AG04449 (cell line): ENCODE measurements around the gene KRT77.

Experiments used
- CTCF ChIA-PET: fragments of 350-600 bp; formaldehyde crosslinking; extraction: SDS; loops from one replicate; lab custom pipeline; 2021; ENCODE audit warnings: antibody characterized with exemption; lab: Yijun Ruan, JAX
- POLR2A ChIA-PET: fragments of 400-600, 350-600 bp; formaldehyde crosslinking; extraction: SDS; loops from one replicate; lab custom pipeline; 2020; ENCODE audit warnings: antibody characterized with exemption, inconsistent platforms; lab: Yijun Ruan, JAX
- DNase-seq: peaks from one replicate; pipeline ENCODE4 v3.0.0-alpha.2; 2010; ENCODE audit warnings: low read depth, low spot score
- H3K4me3 ChIP-seq: 2 replicates; pipeline ENCODE4 v1.5.1; 2011; ENCODE audit warnings: low read depth, mild to moderate bottlenecking, control low read depth, low read length
- TF ChIP-seq, protein P1 (sequence below): IDR thresholded peaks from one replicate; pipeline ENCODE4 v1.5.1; 2011; ENCODE audit warnings: mild to moderate bottlenecking, moderate library complexity, low read length, control low read depth, inconsistent platforms; ENCODE audit not compliant: insufficient read depth; ENCODE audit errors: missing control alignments

Gene KRT77

DNA sequence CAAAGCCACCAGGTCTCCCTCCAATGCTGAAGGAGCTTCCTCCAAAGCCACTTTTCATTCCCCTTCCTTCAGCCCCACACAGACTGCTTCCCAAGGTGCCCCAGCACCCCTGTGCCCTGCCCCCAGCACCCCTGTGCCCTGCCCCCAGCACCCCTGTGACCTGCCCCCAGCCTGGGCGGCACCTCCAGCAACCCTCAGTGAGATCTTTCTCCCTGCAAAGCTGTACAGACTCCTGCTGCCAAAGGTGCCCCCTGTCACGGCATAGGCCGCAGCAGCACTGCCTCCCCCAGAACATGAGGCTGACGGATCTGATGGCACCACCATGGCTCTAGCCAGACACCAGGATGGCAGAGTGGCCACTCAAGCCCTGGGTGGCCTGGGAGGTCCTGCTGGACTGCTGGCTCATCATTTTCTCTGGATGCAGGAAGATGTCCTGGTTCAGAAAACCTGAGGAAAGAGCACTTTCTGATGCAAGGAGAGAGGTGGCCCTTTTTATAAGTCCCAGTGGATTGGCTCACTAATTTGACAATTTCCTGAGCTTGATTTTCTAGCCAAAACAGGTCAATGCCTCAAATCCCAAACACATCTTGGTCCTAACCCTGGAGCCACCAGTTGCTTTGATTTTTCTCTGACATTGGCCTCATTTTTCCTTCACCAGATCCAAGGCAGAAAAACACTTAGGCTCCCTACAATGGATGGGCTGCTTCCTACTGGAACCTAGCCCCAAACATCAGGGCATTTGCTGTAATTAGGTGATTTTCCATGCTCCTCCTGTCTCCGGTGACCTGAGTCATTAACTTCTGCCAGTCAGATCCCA is 32.7 kb upstream of the KRT77 start:
- no peak for DNase-seq
- TF ChIP-seq, protein P1, sequence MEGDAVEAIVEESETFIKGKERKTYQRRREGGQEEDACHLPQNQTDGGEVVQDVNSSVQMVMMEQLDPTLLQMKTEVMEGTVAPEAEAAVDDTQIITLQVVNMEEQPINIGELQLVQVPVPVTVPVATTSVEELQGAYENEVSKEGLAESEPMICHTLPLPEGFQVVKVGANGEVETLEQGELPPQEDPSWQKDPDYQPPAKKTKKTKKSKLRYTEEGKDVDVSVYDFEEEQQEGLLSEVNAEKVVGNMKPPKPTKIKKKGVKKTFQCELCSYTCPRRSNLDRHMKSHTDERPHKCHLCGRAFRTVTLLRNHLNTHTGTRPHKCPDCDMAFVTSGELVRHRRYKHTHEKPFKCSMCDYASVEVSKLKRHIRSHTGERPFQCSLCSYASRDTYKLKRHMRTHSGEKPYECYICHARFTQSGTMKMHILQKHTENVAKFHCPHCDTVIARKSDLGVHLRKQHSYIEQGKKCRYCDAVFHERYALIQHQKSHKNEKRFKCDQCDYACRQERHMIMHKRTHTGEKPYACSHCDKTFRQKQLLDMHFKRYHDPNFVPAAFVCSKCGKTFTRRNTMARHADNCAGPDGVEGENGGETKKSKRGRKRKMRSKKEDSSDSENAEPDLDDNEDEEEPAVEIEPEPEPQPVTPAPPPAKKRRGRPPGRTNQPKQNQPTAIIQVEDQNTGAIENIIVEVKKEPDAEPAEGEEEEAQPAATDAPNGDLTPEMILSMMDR: no peak
- no peak overlapping the region for H3K4me3 ChIP-seq
- CTCF ChIA-PET: no interaction called here
- POLR2A ChIA-PET: no interaction called here

DNA sequence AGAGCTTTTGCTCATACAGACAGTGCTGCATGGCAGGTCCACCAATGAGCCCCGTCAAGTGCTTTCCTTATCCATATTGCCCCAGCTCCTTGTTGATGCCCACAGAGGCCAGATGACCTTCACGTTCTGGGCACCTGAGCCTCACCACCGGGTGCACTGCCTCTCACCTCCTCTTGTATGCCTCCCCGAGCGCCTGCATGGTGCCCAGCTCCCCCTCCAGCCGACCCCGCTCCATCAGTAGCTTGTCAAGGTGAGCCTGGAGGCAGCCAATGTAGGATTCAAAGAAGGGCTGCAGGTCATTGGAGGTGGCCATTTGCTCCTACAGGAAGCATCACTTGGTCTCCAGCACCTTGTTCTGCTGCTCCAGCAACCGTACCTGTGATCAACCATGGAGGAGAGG is 31.8 kb upstream of the KRT77 start:
- ChIA-PET CTCF (no interaction called here), POLR2A (no interaction called here)
- DNase-seq: no peak
- H3K4me3 ChIP-seq: no peak overlapping the region
- TF ChIP-seq, protein P1: no peak

DNA sequence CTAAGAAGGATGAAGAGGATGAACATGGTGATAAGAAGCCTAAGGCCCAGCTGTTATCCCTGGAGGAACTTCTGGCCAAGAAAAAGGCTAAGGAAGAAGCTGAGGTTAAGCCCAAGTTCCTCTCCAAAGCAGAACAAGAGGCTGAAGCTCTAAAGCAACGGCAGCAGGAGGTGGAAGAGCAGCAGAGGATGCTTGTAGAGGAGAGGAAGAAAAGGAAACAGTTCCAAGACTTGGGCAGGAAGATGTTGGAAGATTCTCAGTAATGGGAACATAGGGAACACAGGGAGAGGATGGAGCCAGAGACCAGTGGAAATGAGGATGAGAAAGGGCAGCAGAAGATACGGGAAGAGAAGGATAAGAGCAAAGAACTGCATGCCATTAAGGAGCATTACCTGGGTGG is 27.5 kb upstream of the KRT77 start:
- no peak for DNase-seq
- TF ChIP-seq, protein P1: no peak
- CTCF ChIA-PET: no interaction called here
- POLR2A ChIA-PET: no interaction called here
- no peak overlapping the region for H3K4me3 ChIP-seq

DNA sequence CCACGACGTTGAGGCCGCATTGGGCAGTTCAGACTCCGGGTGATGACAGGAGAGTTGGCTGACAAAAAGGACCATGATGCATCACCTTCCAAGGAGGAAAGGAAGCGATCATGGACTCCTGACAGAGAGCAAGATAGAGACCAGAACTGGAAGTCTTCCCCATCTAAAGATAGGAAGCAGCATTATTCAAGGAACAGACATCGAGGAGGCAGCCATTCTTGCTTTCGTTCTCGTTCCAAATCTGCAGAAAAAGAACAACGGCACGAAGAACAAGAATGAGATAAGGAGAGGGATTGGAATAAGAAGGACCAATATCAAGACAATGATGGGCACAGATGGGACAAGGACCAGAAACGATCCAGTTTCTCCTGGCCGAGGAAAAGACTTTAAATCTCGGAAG is 27.1 kb upstream of the KRT77 start:
- ChIA-PET CTCF (no interaction called here), POLR2A (no interaction called here)
- DNase-seq: no peak
- H3K4me3 ChIP-seq: no peak overlapping the region
- TF ChIP-seq, protein P1: no peak

DNA sequence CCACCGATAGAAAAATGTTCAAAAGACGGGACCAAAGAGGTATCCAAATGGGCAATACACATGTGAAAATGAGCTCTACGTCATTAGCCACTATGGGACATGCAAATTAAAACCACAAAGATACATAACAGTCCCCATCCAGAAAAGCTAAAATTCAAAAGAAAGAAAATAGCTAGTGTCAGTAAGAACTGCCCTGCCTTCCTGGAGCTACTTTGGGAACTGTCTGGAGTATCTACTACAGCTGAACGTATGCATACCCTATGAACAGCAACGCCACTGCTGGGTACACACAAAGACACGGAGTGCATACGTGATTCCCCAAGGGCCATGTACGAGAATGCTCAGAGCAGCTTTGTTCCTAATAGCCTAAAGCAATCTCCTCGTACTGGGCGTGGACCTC is 25.8 kb upstream of the KRT77 start:
- POLR2A ChIA-PET: no interaction called here
- TF ChIP-seq, protein P1: no peak
- no peak for DNase-seq
- H3K4me3 ChIP-seq: no peak overlapping the region
- CTCF ChIA-PET: no interaction called here

DNA sequence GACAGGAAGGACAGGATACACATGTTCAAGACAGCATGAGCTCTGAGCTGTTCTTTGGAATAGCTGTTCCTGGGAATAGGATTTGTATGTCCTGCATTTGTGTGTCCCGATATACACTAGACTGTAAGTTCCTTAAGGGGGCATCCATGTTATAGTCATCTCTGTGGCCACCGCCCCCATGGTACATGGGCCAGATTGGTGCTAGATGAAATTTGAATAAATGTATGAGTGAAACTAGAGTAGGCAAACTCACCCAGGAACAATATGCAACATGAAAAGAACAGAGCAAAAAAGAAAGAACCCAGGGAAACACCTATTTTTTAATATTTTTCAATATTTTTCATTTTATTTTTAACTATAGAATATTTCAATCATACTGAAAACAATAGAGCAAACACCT is 25.1 kb upstream of the KRT77 start:
- CTCF ChIA-PET: no interaction called here
- TF ChIP-seq, protein P1: no peak
- no peak overlapping the region for H3K4me3 ChIP-seq
- POLR2A ChIA-PET: no interaction called here
- DNase-seq: no peak
